Thyroid gland (tissue), 4 donors: Measurements from ENCODE around the gene LRP1-AS.

Source experiments
- POLR2A ChIP-seq, 2 donors: fragments of 450-650 bp; IDR thresholded peaks; one replicate each; pipeline ENCODE4 v1.6.1; 2017; ENCODE audit warnings: antibody characterized with exemption in 2 of 2, mild to moderate bottlenecking in 2 of 2, moderate library complexity in 1 of 2
- TF ChIP-seq, protein P1 (sequence below), 6 experiments: fragments of 200-600 bp in 3 of 6; fragments of 450-650 bp in 3 of 6; sonication (generic) in 3 of 6; IDR thresholded peaks; one replicate each; pipeline ENCODE4 v1.5.1; 2016 to 2019; ENCODE audit warnings: antibody characterized with exemption in 6 of 6, mild to moderate bottlenecking in 2 of 6, inconsistent platforms in 1 of 6, moderate library complexity in 1 of 6

DNA sequence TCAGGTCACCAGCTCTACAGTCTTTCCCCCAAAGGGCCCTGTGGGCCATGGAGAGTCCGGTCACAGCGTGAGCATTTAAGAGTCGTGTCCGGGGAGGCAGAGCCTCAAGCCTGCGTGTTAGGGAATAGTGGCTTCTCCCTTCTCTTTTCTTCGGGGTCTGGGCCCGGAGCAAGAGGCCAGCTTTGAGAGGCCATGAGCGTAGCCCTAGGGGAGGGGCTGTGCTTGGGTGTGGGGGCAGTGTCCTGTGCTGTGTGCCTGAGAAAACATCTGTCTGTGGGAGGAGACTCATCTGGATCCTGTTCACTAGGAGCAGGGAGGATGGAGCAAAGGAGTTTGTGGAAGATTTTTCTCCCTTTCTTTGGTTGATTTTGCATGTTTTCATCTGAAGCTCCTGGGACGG lies 5.3 kb downstream of the LRP1-AS start:
- TF ChIP-seq, protein P1, sequence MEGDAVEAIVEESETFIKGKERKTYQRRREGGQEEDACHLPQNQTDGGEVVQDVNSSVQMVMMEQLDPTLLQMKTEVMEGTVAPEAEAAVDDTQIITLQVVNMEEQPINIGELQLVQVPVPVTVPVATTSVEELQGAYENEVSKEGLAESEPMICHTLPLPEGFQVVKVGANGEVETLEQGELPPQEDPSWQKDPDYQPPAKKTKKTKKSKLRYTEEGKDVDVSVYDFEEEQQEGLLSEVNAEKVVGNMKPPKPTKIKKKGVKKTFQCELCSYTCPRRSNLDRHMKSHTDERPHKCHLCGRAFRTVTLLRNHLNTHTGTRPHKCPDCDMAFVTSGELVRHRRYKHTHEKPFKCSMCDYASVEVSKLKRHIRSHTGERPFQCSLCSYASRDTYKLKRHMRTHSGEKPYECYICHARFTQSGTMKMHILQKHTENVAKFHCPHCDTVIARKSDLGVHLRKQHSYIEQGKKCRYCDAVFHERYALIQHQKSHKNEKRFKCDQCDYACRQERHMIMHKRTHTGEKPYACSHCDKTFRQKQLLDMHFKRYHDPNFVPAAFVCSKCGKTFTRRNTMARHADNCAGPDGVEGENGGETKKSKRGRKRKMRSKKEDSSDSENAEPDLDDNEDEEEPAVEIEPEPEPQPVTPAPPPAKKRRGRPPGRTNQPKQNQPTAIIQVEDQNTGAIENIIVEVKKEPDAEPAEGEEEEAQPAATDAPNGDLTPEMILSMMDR (IDR thresholded peaks at IDR 0.05) = no peak
- TF ChIP-seq POLR2A (IDR thresholded peaks at IDR 0.05) = no peak
